HCT116 (cell line): ENCODE measurements around the gene HOXC13.
A peak's percentile ranks its signal among the peaks of the same experiment; 100 is the strongest.

Experiments
- ELF1 ChIP-seq: IDR thresholded peaks from 2 replicates; pipeline ENCODE4 v1.6.1; 2012; ENCODE audit warnings: low read depth, borderline replicate concordance
- EZH2 ChIP-seq: fragments of 200-600 bp; sonication (generic); IDR thresholded peaks from 2 replicates; pipeline ENCODE4 v1.6.1; 2017; ENCODE audit warnings: antibody characterized with exemption, mixed run types
- YY1 ChIP-seq: IDR thresholded peaks from 2 replicates; pipeline ENCODE4 v1.6.1; 2011; ENCODE audit warnings: low read length, low read depth, moderate library complexity, mild to moderate bottlenecking; ENCODE audit not compliant: insufficient replicate concordance; ENCODE audit errors: extremely low read depth
- TF ChIP-seq, protein P1 (sequence below), 3 experiments: fragments of 200-600 bp in 1 of 3; sonication (generic) in 1 of 3; IDR thresholded peaks in 2 of 3; conservative IDR thresholded peaks in 1 of 3; 2 replicates each; pipeline ENCODE4 v1.5.1; 2012 to 2017; ENCODE audit warnings: low read depth in 2 of 3, low read length in 2 of 3, antibody characterized with exemption in 1 of 3, borderline replicate concordance in 1 of 3, control low read depth in 1 of 3, mild to moderate bottlenecking in 1 of 3, mixed read lengths in 1 of 3, mixed run types in 1 of 3, moderate library complexity in 1 of 3; ENCODE audit not compliant: insufficient read depth in 1 of 3
- TF ChIP-seq, protein P2 (sequence below): IDR thresholded peaks from 2 replicates; pipeline ENCODE4 v1.6.1; 2012

DNA sequence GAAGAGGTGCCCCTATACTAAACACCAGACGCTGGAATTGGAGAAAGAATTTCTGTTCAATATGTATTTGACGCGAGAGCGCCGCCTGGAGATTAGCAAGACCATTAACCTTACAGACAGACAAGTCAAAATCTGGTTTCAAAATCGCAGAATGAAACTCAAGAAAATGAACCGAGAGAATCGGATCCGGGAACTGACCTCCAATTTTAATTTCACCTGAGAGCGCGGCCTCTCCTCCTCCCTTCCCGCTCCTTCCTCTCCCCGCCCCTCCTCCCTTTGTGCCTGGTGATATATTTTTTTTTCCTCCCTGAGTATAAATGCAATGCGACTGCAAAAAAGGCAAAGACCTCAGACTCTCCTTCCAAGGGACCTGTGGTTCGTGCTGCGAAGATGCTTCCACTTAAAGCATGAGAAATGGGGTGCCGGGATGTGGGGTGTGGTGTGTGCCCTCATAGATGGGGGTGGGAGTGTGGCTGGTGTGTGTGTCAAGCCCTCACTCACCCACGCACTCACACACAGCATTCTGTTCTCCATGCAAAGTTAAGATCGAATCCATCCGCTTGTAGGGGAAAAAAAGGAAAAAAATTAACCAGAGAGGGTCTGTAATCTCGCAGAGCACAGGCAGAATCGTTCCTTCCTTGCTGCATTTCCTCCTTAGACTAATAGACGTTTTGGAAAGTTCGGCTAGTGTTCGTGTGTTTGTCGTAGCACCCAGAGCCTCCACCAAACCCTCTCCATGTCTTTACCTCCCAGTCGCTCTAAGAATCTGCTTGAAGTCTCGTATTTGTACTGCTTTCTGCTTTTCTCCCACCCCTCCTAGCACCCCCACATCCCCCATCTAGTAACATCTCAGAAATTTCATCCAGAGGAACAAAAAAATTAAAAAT lies 50.8 kb downstream of the HOXC13 start:
- TF ChIP-seq, protein P1, sequence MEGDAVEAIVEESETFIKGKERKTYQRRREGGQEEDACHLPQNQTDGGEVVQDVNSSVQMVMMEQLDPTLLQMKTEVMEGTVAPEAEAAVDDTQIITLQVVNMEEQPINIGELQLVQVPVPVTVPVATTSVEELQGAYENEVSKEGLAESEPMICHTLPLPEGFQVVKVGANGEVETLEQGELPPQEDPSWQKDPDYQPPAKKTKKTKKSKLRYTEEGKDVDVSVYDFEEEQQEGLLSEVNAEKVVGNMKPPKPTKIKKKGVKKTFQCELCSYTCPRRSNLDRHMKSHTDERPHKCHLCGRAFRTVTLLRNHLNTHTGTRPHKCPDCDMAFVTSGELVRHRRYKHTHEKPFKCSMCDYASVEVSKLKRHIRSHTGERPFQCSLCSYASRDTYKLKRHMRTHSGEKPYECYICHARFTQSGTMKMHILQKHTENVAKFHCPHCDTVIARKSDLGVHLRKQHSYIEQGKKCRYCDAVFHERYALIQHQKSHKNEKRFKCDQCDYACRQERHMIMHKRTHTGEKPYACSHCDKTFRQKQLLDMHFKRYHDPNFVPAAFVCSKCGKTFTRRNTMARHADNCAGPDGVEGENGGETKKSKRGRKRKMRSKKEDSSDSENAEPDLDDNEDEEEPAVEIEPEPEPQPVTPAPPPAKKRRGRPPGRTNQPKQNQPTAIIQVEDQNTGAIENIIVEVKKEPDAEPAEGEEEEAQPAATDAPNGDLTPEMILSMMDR (IDR thresholded peaks at IDR 0.05 in 2 of 3, conservative IDR thresholded peaks at IDR 0.05 in 1 of 3; ENCODE audit: borderline replicate concordance in 1 of 3, insufficient read depth in 1 of 3, low read depth in 2 of 3, low read length in 2 of 3), result peak; percentile 52 to 81 (median 67)
- TF ChIP-seq ELF1 (no peak), YY1 (no peak), EZH2 (no peak)
- TF ChIP-seq, protein P2, sequence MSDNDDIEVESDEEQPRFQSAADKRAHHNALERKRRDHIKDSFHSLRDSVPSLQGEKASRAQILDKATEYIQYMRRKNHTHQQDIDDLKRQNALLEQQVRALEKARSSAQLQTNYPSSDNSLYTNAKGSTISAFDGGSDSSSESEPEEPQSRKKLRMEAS, result no peak
